Lower leg skin (tissue), 3 donors: ENCODE results near the gene AEBP1.

Source experiments
- POLR2A ChIP-seq, 2 donors: fragments of 450-650 bp; IDR thresholded peaks; one replicate each; pipeline ENCODE4 v1.6.1; 2016 to 2017; ENCODE audit warnings: antibody characterized with exemption in 2 of 2, mild to moderate bottlenecking in 1 of 2, moderate library complexity in 1 of 2
- TF ChIP-seq, protein P1 (sequence below), 3 donors: fragments of 450-650 bp; IDR thresholded peaks; one replicate each; pipeline ENCODE4 v1.5.1; 2016; ENCODE audit warnings: antibody characterized with exemption in 3 of 3, mild to moderate bottlenecking in 3 of 3, moderate library complexity in 2 of 3

DNA sequence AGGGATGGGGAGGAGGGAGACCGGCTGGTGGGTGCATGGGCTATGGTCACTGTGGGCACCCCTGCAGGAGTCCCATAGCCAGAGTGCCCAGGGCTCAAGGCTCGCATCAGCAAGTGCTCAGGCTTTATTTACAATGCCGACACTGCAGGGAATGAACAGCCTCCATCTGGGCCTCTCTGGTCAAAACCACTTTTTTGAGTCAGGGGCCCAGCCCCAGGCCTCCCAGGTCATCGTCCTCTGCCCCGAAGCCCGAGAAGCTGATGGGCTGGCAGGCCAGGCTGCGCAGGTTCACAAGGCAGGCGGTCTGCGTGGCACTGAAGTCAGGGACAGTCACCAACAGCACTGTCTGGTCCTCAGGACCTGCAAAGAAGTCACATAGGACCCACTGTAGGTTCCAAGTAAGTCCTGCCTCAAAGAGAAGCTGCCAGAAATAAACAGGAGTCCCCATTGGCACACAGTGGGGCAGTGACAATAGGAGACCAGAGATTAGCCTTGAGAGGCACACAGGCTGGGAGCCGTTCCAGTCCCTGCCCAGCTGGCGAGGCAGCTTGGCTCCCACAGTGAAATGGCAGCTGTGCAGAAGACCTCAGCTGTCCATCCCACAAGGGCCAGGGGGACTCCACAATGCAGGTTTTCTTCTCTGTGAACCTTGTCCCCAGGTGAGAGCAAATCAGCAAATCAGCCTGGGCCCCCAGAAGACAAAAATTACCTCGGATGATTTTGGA lies 10.6 kb downstream of the AEBP1 start:
- TF ChIP-seq, protein P1, sequence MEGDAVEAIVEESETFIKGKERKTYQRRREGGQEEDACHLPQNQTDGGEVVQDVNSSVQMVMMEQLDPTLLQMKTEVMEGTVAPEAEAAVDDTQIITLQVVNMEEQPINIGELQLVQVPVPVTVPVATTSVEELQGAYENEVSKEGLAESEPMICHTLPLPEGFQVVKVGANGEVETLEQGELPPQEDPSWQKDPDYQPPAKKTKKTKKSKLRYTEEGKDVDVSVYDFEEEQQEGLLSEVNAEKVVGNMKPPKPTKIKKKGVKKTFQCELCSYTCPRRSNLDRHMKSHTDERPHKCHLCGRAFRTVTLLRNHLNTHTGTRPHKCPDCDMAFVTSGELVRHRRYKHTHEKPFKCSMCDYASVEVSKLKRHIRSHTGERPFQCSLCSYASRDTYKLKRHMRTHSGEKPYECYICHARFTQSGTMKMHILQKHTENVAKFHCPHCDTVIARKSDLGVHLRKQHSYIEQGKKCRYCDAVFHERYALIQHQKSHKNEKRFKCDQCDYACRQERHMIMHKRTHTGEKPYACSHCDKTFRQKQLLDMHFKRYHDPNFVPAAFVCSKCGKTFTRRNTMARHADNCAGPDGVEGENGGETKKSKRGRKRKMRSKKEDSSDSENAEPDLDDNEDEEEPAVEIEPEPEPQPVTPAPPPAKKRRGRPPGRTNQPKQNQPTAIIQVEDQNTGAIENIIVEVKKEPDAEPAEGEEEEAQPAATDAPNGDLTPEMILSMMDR (IDR thresholded peaks at IDR 0.05): no peak
- TF ChIP-seq POLR2A (IDR thresholded peaks at IDR 0.05): no peak
